ENCODE measurements around the gene CACNA2D3. TPM values are rescaled to one million over a fixed set of nuclear protein-coding genes. Genes with fewer than 3 reads are reported as not detected.
A peak's percentile ranks its signal among the peaks of the same experiment; 100 is the strongest.

The CACNA2D3 gene
- total and polyA plus RNA-seq, 2 experiments from 2014 or later = 1.1 to 2.5 TPM

- Histone ChIP-seq H3K27ac (no peak overlapping the region), H3K9me2 (replicated peaks; ENCODE audit: insufficient read depth) (no peaks in the 10 kb centered on the region), H4K20me1 (ENCODE audit: insufficient read depth, poor library complexity, severe bottlenecking) (no peaks in the 10 kb centered on the region), H3K4me3 (no peak overlapping the region), H2AFZ (no peak overlapping the region), H3K79me2 (no peaks in the 10 kb centered on the region), H3K4me1 (ENCODE audit: insufficient read depth) (no peaks in the 10 kb centered on the region), H3K9me3 (ENCODE audit: low read depth) (no peaks in the 10 kb centered on the region), H3K27me3 (no peaks in the 10 kb centered on the region), H3K4me2 (no peak overlapping the region), H3K36me3 (replicated peaks; ENCODE audit: insufficient read depth, low read depth) (no peaks in the 10 kb centered on the region)
- WGBS (ENCODE audit: low lambda C conversion rate, missing lambda C conversion rate) = 75% methylated on average over 6 of the region's 6 CpGs
- no peak for DNase-seq (ENCODE audit: low spot score)
- TF ChIP-seq CTCF (IDR thresholded peaks at IDR 0.05; ENCODE audit: poor library complexity) = no peak
- TF ChIP-seq EZH2 (IDR thresholded peaks at IDR 0.05; ENCODE audit: borderline replicate concordance) = no peak
- no peak for TF ChIP-seq EZH2phosphoT487 (IDR thresholded peaks at IDR 0.05; ENCODE audit: low read depth, severe bottlenecking, unreplicated experiment)
Measured at GRCh38 chr3:54899273-54899672, 776.9 kb downstream of the CACNA2D3 start.

- H3K4me1 ChIP-seq (ENCODE audit: insufficient read depth) = no peaks in the 10 kb centered on the region
- no peak overlapping the region for H2AFZ ChIP-seq
- H3K79me2 ChIP-seq = no peaks in the 10 kb centered on the region
- H3K9me3 ChIP-seq (ENCODE audit: low read depth) = no peaks in the 10 kb centered on the region
- no peak overlapping the region for H3K4me2 ChIP-seq
- no peaks in the 10 kb centered on the region for H3K27me3 ChIP-seq
- no peaks in the 10 kb centered on the region for H3K9me2 ChIP-seq (replicated peaks; ENCODE audit: insufficient read depth)
- H3K4me3 ChIP-seq = no peak overlapping the region
- H3K27ac ChIP-seq = peak overlapping the region; percentile 43
- WGBS (ENCODE audit: low lambda C conversion rate, missing lambda C conversion rate) = 73% methylated on average over 8 of the region's 8 CpGs
- H4K20me1 ChIP-seq (ENCODE audit: insufficient read depth, poor library complexity, severe bottlenecking) = no peaks in the 10 kb centered on the region
- no peak for DNase-seq (ENCODE audit: low spot score)
- H3K36me3 ChIP-seq (replicated peaks; ENCODE audit: insufficient read depth, low read depth) = no peaks in the 10 kb centered on the region
- TF ChIP-seq EZH2 (IDR thresholded peaks at IDR 0.05; ENCODE audit: borderline replicate concordance) (no peak), CTCF (IDR thresholded peaks at IDR 0.05; ENCODE audit: poor library complexity) (no peak), EZH2phosphoT487 (IDR thresholded peaks at IDR 0.05; ENCODE audit: low read depth, severe bottlenecking, unreplicated experiment) (no peak)
Measured at GRCh38 chr3:54900838-54901591, 778.7 kb downstream of the CACNA2D3 start.

- peak overlapping the region; percentile 26 for H3K27ac ChIP-seq
- WGBS (ENCODE audit: low lambda C conversion rate, missing lambda C conversion rate) = 91% methylated on average over 4 of the region's 4 CpGs
- H4K20me1 ChIP-seq (ENCODE audit: insufficient read depth, poor library complexity, severe bottlenecking) = no peaks in the 10 kb centered on the region
- H3K4me2 ChIP-seq = no peak overlapping the region
- no peaks in the 10 kb centered on the region for H3K4me1 ChIP-seq (ENCODE audit: insufficient read depth)
- H3K9me3 ChIP-seq (ENCODE audit: low read depth) = no peaks in the 10 kb centered on the region
- no peak for TF ChIP-seq EZH2 (IDR thresholded peaks at IDR 0.05; ENCODE audit: borderline replicate concordance)
- TF ChIP-seq EZH2phosphoT487 (IDR thresholded peaks at IDR 0.05; ENCODE audit: low read depth, severe bottlenecking, unreplicated experiment) = no peak
- TF ChIP-seq CTCF (IDR thresholded peaks at IDR 0.05; ENCODE audit: poor library complexity) = no peak
- no peaks in the 10 kb centered on the region for H3K9me2 ChIP-seq (replicated peaks; ENCODE audit: insufficient read depth)
- no peaks in the 10 kb centered on the region for H3K27me3 ChIP-seq
- no peaks in the 10 kb centered on the region for H3K36me3 ChIP-seq (replicated peaks; ENCODE audit: insufficient read depth, low read depth)
- no peak overlapping the region for H2AFZ ChIP-seq
- no peaks in the 10 kb centered on the region for H3K79me2 ChIP-seq
- DNase-seq (ENCODE audit: low spot score) = no peak
- H3K4me3 ChIP-seq = no peak overlapping the region
Measured at GRCh38 chr3:54901906-54902685, 779.7 kb downstream of the CACNA2D3 start.

All from hepatocyte (in vitro differentiated cells).